GM23338 (cell line): Measurements from ENCODE around the gene TMEM132D.

Experiments
- CTCF ChIP-seq, 2 experiments: fragments of 200-600 bp in 1 of 2; sonication (generic) in 1 of 2; conservative IDR thresholded peaks; 2 replicates each; pipeline versions ENCODE4 v1.5.1 to v1.6.1; 2016 to 2017; ENCODE audit warnings: antibody characterized with exemption in 2 of 2, low read depth in 2 of 2, mild to moderate bottlenecking in 2 of 2, moderate library complexity in 1 of 2
- EZH2 ChIP-seq: fragments of 200-600 bp; sonication (generic); IDR thresholded peaks from one replicate; pipeline ENCODE4 v1.8.0; 2017; ENCODE audit warnings: antibody characterized with exemption, mild to moderate bottlenecking, low read depth; ENCODE audit not compliant: unreplicated experiment
- EZH2phosphoT487 ChIP-seq: fragments of 200-600 bp; sonication (generic); IDR thresholded peaks from one replicate; pipeline ENCODE4 v1.8.1; 2018; ENCODE audit warnings: antibody characterized with exemption; ENCODE audit not compliant: unreplicated experiment
- POLR2AphosphoS5 ChIP-seq: IDR thresholded peaks from 2 replicates; pipeline ENCODE4 v1.6.1; 2016; ENCODE audit warnings: antibody characterized with exemption, low read depth
- REST ChIP-seq: IDR thresholded peaks from one replicate; pipeline ENCODE4 v1.6.1; 2018; ENCODE audit warnings: antibody characterized with exemption; ENCODE audit not compliant: unreplicated experiment
- ZNF331 ChIP-seq: fragments of 250-450 bp; sonication (Bioruptor Pico); IDR thresholded peaks from 2 replicates; pipeline ENCODE4 v1.5.0; 2020; ENCODE audit warnings: low read depth, mild to moderate bottlenecking, moderate library complexity

- TF ChIP-seq CTCF (conservative IDR thresholded peaks at IDR 0.05; ENCODE audit: low read depth in 2 of 2), result no peak
- no peak for TF ChIP-seq ZNF331 (CRISPR knock-in tag)
- no peak for TF ChIP-seq POLR2AphosphoS5
- no peak for TF ChIP-seq REST
- TF ChIP-seq EZH2, result no peak
- TF ChIP-seq EZH2phosphoT487, result no peak
Measured at GRCh38 chr12:129335773-129336172, 568.1 kb downstream of the TMEM132D start.
